NK-92 (cell line): Measurements from ENCODE around the gene TMEM30B.

Source experiments
- DNase-seq: peaks from one replicate; lab custom pipeline; 2025; ENCODE audit not compliant: unreplicated experiment; lab: John Stamatoyannopoulos, UW

TMEM30B gene

GRCh38 chr14:61300209-61300608 is 19.1 kb upstream of the TMEM30B start:
- DNase-seq = no peak

GRCh38 chr14:61298824-61299223 is 17.7 kb upstream of the TMEM30B start:
- DNase-seq = no peak

GRCh38 chr14:61297581-61297980 is 16.4 kb upstream of the TMEM30B start:
- no peak for DNase-seq

DNA sequence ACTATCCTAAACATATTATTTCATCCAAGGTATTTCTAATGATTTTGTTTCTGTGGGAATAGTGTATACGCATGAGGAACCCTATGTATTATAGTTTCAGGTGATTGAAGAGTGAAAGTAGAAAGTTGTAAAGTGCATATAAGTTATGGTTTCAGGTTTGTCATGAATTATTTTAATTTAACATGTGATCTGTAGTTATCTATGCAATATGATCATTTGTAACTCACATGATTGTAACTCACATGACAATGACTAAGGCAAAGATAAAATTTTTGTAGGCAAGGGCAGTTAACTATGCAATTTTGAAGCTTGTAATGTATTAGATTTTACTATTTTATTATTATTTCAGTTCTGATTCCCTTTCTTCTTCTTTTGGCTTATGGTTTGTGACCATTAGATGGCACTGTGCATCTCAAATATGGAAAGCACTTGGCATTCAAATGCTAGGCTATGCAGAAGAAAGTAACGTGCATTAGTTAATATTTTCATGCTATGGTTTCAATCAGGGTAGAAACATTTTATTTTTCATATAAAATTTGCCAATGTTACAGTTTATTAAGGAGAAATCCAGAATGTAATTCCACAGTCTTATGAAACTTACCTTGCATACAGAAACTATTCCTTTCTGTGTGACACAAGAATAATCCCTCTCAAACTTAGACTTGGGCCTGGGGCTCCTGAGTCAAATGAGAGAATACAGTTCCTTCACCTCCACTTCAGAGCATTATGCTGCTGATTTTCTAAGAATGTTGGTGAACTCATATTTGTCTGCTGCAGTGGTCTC is 15.8 kb upstream of the TMEM30B start:
- DNase-seq = no peak

- DNase-seq = no peak
These were observed 15.0 kb upstream of the TMEM30B start for GRCh38 chr14:61296151-61296550.

DNA sequence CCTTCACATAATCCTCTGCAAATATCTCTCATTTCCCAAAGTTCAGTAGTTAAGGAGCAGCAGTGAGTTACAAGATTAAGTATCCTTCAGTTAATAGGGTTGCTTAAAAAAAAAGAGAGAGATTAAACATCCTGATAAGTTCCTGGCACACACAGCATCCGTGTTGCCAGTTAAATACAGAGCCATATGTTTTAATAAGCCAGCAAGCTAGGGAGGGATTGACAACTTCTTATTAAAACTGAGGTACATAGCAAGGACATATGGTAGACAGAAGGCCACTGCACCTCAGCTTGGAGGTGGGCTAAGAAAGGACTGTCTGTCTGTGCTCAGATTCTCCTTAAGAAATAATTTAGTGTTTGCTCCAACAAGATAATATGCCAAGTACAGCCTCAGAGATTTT is 9.6 kb upstream of the TMEM30B start:
- no peak for DNase-seq

- DNase-seq = no peak
These were observed 7.6 kb upstream of the TMEM30B start for GRCh38 chr14:61288720-61289119.

GRCh38 chr14:61288228-61288627 is 7.1 kb upstream of the TMEM30B start:
- no peak for DNase-seq

GRCh38 chr14:61287196-61287595 is 6.1 kb upstream of the TMEM30B start:
- no peak for DNase-seq

DNA sequence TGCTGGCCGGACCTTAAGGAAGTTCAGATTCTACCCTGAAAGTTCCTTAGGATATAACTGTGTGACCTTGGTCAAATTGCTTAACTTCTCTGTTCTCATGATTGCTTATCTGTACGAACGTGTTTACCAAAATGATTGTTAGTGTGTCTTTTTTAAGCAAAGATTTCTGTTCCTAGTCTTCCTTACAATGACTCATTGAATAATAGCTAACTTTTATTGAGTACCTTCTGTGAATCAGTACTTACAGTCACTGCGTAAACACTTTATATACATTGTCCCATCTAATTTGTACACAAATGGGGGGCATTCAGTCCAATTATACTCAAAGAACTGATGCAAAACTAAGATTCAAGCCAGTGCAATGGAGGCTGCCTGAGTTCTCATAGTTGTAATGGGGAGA is 4.2 kb upstream of the TMEM30B start:
- no peak for DNase-seq

DNA sequence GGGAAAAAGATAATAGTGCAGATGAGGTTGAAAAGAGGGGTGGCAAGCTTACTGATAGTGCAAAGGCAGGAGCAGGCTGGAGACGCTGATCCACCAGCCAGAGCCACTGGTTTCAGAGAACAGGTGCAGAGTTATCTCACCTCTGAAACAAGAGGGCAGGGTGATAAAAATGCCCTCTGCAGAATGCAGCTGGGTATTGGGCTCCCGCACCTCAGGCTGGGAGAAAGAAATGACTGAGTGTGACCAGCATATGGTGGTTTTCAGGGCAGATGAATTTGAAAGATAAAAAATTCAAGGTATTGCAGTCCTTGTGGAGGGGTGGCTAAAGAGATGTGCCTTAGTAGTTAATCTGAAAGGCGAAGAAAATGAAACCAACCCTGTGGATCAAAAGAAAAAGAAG is 2.9 kb upstream of the TMEM30B start:
- DNase-seq = no peak

GRCh38 chr14:61282746-61283145 is 1.6 kb upstream of the TMEM30B start:
- no peak for DNase-seq

DNA sequence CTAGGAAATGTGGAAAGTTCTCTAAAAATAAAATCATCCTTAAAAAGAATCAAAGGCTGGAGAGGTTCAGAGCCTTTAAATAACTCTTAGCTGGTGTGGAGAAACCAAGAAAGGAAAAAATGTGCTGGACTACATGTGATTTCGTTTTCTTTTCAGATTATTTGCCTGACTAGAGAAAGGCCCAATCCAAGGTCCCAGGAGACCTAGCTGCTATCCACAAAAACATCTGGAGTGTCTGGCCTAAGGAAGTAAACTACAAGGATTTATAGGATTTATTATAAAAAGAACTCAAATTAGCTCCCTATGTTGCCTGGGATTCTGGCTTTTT is 774 bp upstream of the TMEM30B start:
- no peak for DNase-seq

GRCh38 chr14:61280526-61281185 is 482 bp downstream of the TMEM30B start:
- no peak for DNase-seq

DNA sequence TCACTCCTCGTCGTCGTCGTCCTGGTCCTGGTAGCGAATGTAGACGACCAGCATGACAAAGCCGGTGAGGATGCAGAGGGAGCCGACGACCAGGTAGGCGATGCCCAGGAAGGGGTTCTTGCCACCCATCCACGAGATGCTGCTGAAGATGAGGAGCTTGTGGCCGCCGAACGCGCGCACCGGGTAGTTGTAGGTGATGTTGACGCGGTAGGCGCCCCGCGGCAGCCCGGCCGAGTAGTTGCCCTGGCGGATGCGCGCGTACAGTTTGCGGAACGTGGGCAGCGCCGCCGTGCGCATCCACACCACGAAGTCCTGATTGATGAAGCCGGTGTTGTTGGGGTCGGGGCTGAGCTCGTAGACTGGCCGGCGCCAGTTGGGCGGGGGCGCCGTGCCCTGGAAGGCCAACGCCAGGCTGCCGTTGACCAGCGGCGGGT is 1.0 kb downstream of the TMEM30B start:
- DNase-seq = no peak

- DNase-seq = no peak
These were observed 2.1 kb downstream of the TMEM30B start for GRCh38 chr14:61279082-61279481.

GRCh38 chr14:61277784-61278183 is 3.4 kb downstream of the TMEM30B start:
- no peak for DNase-seq

- no peak for DNase-seq
These were observed 3.9 kb downstream of the TMEM30B start for GRCh38 chr14:61277232-61277631.

- DNase-seq = no peak
These were observed 9.6 kb downstream of the TMEM30B start for GRCh38 chr14:61271552-61271951.

DNA sequence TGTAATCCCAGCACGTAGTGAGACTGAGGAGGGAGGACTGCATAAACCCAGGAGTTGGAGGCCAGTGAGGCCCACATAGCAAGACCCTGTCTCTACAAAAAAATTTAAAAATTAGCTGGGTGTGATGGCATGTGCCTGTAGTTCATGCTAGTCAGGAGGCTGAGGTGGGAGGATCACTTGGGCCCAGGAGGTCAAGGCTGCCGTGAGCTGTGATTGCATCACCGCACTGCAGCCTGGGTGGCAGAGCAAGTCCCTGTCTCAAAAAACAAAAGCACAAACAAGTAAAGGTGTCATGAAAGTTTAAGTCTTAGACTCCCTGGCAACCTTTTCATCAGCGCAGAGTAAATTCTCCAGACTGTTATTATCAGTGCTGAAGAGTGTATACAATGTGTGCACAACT is 10.4 kb downstream of the TMEM30B start:
- no peak for DNase-seq

GRCh38 chr14:61269321-61270083 is 11.6 kb downstream of the TMEM30B start:
- no peak for DNase-seq

- no peak for DNase-seq
These were observed 12.3 kb downstream of the TMEM30B start for GRCh38 chr14:61268812-61269211.
